Endodermal cell (in vitro differentiated cells): Measurements from ENCODE around the gene SLC2A4. TPM values are rescaled to one million over a fixed set of nuclear protein-coding genes. Genes with fewer than 3 reads are reported as not detected.

Experiments
- DNase-seq: peaks from one replicate; pipeline ENCODE4 v3.0.0-alpha.2; 2017
- H3K27ac ChIP-seq: 2 replicates; pipeline ENCODE4 v1.5.1; 2013; ENCODE audit warnings: mild to moderate bottlenecking, low read depth, low read length, moderate library complexity
- H3K27me3 ChIP-seq: 2 replicates; pipeline ENCODE4 v1.6.1; 2013; ENCODE audit warnings: mild to moderate bottlenecking, low read length, moderate library complexity; ENCODE audit not compliant: insufficient read depth, control insufficient read depth, poor library complexity, severe bottlenecking
- H3K36me3 ChIP-seq: 2 replicates; pipeline ENCODE4 v1.7.0; 2013; ENCODE audit warnings: mild to moderate bottlenecking, low read length, moderate library complexity; ENCODE audit not compliant: control insufficient read depth, insufficient read depth
- H3K4me1 ChIP-seq: one replicate; pipeline ENCODE4 v1.7.0; 2013; ENCODE audit warnings: low read length; ENCODE audit not compliant: control insufficient read depth, insufficient read depth
- H3K4me3 ChIP-seq: 2 replicates; pipeline ENCODE4 v1.5.1; 2013; ENCODE audit warnings: mild to moderate bottlenecking, low read length, moderate library complexity
- H3K9ac ChIP-seq: 2 replicates; pipeline ENCODE4 v1.6.1; 2013; ENCODE audit warnings: mild to moderate bottlenecking, low read length, moderate library complexity; ENCODE audit not compliant: poor library complexity, severe bottlenecking; ENCODE audit errors: extremely low read depth
- H3K9me3 ChIP-seq: 2 replicates; pipeline ENCODE4 v1.6.1; 2013; ENCODE audit warnings: mild to moderate bottlenecking, low read length, moderate library complexity; ENCODE audit not compliant: control insufficient read depth
- H3K27ac Mint-ChIP-seq: 2 replicates; pipeline ENCODE4 v1.8.0; 2020; ENCODE audit warnings: mixed read lengths
- H3K27me3 Mint-ChIP-seq: 2 replicates; pipeline ENCODE4 v1.8.0; 2021; ENCODE audit warnings: mild to moderate bottlenecking, mixed read lengths; ENCODE audit not compliant: insufficient read depth
- H3K36me3 Mint-ChIP-seq: 2 replicates; pipeline ENCODE4 v1.8.0; 2020; ENCODE audit warnings: low read depth, mixed read lengths
- H3K4me1 Mint-ChIP-seq: 2 replicates; pipeline ENCODE4 v1.8.0; 2020; ENCODE audit warnings: mixed read lengths
- H3K4me3 Mint-ChIP-seq: 2 replicates; pipeline ENCODE4 v1.8.0; 2020; ENCODE audit warnings: mild to moderate bottlenecking, moderate library complexity, mixed read lengths
- H3K9me3 Mint-ChIP-seq: 2 replicates; pipeline ENCODE4 v1.8.0; 2020; ENCODE audit warnings: mild to moderate bottlenecking, mixed read lengths
- whole genome bisulfite sequencing, 2 experiments: methylation state at CpG; one replicate each; pipeline versions ENCODE4 v1.1.5 to v1.1.7; 2013; ENCODE audit warnings: missing lambda C conversion rate in 2 of 2, mixed read lengths in 1 of 2; ENCODE audit not compliant: insufficient coverage in 1 of 2, insufficient read length in 1 of 2; 5-methylcytosine and 5-hydroxymethylcytosine counted together
- total RNA-seq, 2 donors: library from RNA; stranded (reverse); fragmentation: NEBNext Ultra II Directional in 1 of 2; extraction: Animal tissue kit (Norgen Biotek cat#: 25700) in 1 of 2; gene quantifications; 2 replicates in 1 of 2; 3 replicates in 1 of 2; pipeline ENCODE4 v1.2.1, GENCODE V29; 2021
- TF ChIP-seq, protein P1 (sequence below): fragments of 200-600 bp; sonication (generic); conservative IDR thresholded peaks from 2 replicates; pipeline ENCODE4 v1.5.0; 2021; ENCODE audit warnings: antibody characterized with exemption, mild to moderate bottlenecking

Gene SLC2A4
- total RNA-seq, 2 donors from 2014 or later: 2.2 to 5.4 TPM

DNA sequence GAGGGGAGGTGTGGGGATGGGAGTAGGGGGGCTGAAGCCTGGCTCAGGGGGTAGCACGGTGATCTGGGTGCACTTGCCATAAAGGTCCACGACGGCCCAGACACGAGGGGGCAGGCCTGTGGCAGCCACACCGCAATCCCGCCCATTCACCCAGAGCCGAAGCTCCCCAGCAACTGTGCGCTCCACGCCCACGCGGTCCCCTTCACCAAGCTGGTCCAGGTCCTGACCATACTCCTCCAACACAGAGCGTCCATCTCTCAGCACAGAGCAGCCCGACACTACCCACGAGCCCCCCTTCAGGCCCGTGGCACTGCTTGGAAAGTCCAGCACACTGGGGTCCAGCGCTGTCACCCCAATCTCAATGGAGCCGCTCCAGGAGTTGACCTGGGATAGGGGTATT lies 46.0 kb downstream of the SLC2A4 start:
- DNase-seq: no peak
- H3K27ac ChIP-seq: no peak overlapping the region
- WGBS, 2 experiments: 93 to 97% methylated on average over 10 to 17 of the region's 17 CpGs
- H3K27me3 Mint-ChIP-seq: no peaks in the 10 kb centered on the region
- no peaks in the 10 kb centered on the region for H3K9me3 ChIP-seq
- peaks cover 21% of the 10 kb centered on the region for H3K36me3 Mint-ChIP-seq
- peaks cover 10% of the 10 kb centered on the region for H3K4me1 Mint-ChIP-seq
- no peaks in the 10 kb centered on the region for H3K4me1 ChIP-seq
- no peak overlapping the region for H3K4me3 Mint-ChIP-seq
- no peaks in the 10 kb centered on the region for H3K9me3 Mint-ChIP-seq
- no peaks in the 10 kb centered on the region for H3K27me3 ChIP-seq
- TF ChIP-seq, protein P1, sequence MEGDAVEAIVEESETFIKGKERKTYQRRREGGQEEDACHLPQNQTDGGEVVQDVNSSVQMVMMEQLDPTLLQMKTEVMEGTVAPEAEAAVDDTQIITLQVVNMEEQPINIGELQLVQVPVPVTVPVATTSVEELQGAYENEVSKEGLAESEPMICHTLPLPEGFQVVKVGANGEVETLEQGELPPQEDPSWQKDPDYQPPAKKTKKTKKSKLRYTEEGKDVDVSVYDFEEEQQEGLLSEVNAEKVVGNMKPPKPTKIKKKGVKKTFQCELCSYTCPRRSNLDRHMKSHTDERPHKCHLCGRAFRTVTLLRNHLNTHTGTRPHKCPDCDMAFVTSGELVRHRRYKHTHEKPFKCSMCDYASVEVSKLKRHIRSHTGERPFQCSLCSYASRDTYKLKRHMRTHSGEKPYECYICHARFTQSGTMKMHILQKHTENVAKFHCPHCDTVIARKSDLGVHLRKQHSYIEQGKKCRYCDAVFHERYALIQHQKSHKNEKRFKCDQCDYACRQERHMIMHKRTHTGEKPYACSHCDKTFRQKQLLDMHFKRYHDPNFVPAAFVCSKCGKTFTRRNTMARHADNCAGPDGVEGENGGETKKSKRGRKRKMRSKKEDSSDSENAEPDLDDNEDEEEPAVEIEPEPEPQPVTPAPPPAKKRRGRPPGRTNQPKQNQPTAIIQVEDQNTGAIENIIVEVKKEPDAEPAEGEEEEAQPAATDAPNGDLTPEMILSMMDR: no peak
- no peak overlapping the region for H3K27ac Mint-ChIP-seq
- peaks cover 29% of the 10 kb centered on the region for H3K36me3 ChIP-seq
- no peak overlapping the region for H3K9ac ChIP-seq
- H3K4me3 ChIP-seq: peak overlapping the region; percentile 82

DNA sequence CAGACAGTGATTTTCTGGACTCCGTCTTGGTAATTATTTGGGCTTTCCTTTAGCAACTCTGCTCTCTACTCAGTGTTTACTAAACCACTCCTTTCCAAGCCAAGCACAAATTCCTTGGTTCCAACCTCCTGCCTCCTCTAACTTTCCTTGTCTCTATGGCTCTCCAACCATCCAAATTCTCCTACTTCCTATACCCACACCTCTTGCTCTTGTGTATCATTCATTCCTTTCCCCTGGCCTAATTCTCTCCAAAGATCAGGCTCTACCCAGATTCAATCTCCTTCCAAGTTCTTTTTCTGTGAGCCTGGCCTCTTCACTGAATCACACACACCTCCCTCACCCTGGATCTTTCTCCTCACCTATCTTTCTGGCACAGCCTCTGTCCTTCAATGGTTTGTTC lies 46.5 kb downstream of the SLC2A4 start:
- Mint-ChIP-seq H3K4me3 (peak overlapping the region; percentile 81), H3K4me1 (peaks cover 10% of the 10 kb centered on the region), H3K27ac (no peak overlapping the region), H3K27me3 (no peaks in the 10 kb centered on the region), H3K36me3 (peaks cover 16% of the 10 kb centered on the region), H3K9me3 (no peaks in the 10 kb centered on the region)
- no peaks in the 10 kb centered on the region for H3K4me1 ChIP-seq
- H3K27me3 ChIP-seq: no peaks in the 10 kb centered on the region
- TF ChIP-seq, protein P1: no peak
- WGBS, 2 experiments: 92 to 100% methylated on average over 1 of the region's 1 CpG
- peaks cover 24% of the 10 kb centered on the region for H3K36me3 ChIP-seq
- no peak overlapping the region for H3K27ac ChIP-seq
- H3K9me3 ChIP-seq: no peaks in the 10 kb centered on the region
- no peak for DNase-seq
- H3K9ac ChIP-seq: no peak overlapping the region
- H3K4me3 ChIP-seq: peak overlapping the region; percentile 82

DNA sequence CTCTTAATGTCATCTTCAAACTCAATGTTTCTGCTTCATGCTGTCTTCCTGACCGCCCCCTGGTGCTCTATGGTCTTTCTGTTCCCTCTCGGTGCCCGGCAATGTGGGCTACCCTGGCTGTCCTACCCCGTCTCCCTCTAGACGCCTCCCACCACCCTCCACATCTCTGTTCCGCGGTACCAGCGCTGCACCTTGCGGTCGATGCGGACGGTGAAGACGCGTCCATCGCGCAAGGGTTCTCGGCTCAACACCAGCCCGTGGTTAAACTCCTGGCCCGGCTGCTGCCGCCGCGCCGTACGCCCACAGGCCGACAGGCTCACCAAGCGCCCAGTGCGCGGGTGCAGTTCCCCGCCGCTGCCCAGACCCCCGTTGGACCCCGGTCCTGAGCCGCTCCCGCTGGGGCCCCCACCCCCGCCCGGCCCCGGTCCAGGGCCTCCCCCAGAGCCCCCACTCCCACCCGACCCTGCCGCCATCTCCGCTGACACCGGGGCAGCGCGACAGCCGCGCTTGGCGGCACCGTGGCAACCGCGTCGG lies 47.4 kb downstream of the SLC2A4 start, which contains the start of gene NEURL4:
Gene NEURL4 (minus strand): TSS at position 496 of the 534 bp plus-strand sequence. CDS start 23 bp downstream, at position 473.
- Histone ChIP-seq H3K9me3 (no peaks in the 10 kb centered on the region), H3K9ac (peak within 1 kb of the TSS; percentile 71), H3K27ac (peak within 1 kb of the TSS; percentile 98), H3K4me1 (no peaks in the 10 kb centered on the region), H3K27me3 (no peaks in the 10 kb centered on the region), H3K4me3 (peak within 1 kb of the TSS; percentile 82), H3K36me3 (peaks cover 16% of the 10 kb centered on the region)
- no peak for DNase-seq
- 0 to 3% methylated on average over 4 to 50 of the region's 50 CpGs for WGBS, 2 experiments
- peaks cover 12% of the 10 kb centered on the region for H3K36me3 Mint-ChIP-seq
- H3K4me3 Mint-ChIP-seq: peak within 1 kb of the TSS; percentile 81
- no peaks in the 10 kb centered on the region for H3K9me3 Mint-ChIP-seq
- no peaks in the 10 kb centered on the region for H3K27me3 Mint-ChIP-seq
- peaks cover 10% of the 10 kb centered on the region for H3K4me1 Mint-ChIP-seq
- TF ChIP-seq, protein P1: no peak
- peak within 1 kb of the TSS; percentile 96 for H3K27ac Mint-ChIP-seq
